Measurements from ENCODE around the gene TNFSF9. TPM values are rescaled to one million over a fixed set of nuclear protein-coding genes. Genes with fewer than 3 reads are reported as not detected.

Gene TNFSF9
- total RNA-seq, 2 donors from 2014 or later = 0.79 to 4.0 TPM

- H3K27ac ChIP-seq = no peak overlapping the region
- no peak for TF ChIP-seq CTCF (IDR thresholded peaks at IDR 0.05)
- H3K4me1 ChIP-seq = no peaks in the 10 kb centered on the region
- DNase-seq = no peak
- H3K36me3 ChIP-seq = no peaks in the 10 kb centered on the region
- no peaks in the 10 kb centered on the region for H3K9me3 ChIP-seq
- peaks cover 3% of the 10 kb centered on the region for H3K27me3 ChIP-seq
- no peak overlapping the region for H3K4me3 ChIP-seq
- intact Hi-C loops (cut with DNase I) = no loop called here
- H3K9ac ChIP-seq (ENCODE audit: low read depth in 2 of 2, low read length in 2 of 2) = no peak overlapping the region
Observed at GRCh38 chr19:6495947-6496346, 34.9 kb upstream of the TNFSF9 start.

GRCh38 chr19:6498294-6499036, 32.4 kb upstream of the TNFSF9 start:
- Histone ChIP-seq H3K4me3 (no peak overlapping the region), H3K36me3 (no peaks in the 10 kb centered on the region), H3K9ac (ENCODE audit: low read depth in 2 of 2, low read length in 2 of 2) (no peak overlapping the region), H3K27me3 (peaks cover 28% of the 10 kb centered on the region), H3K4me1 (peaks cover 6% of the 10 kb centered on the region), H3K27ac (no peak overlapping the region), H3K9me3 (no peaks in the 10 kb centered on the region)
- no peak for DNase-seq
- intact Hi-C loops (cut with DNase I) = no loop called here
- TF ChIP-seq CTCF (IDR thresholded peaks at IDR 0.05) = no peak

GRCh38 chr19:6499052-6499790, 31.6 kb upstream of the TNFSF9 start:
- Histone ChIP-seq H3K27ac (no peak overlapping the region), H3K36me3 (no peaks in the 10 kb centered on the region), H3K27me3 (peaks cover 28% of the 10 kb centered on the region), H3K4me3 (no peak overlapping the region), H3K9ac (ENCODE audit: low read depth in 2 of 2, low read length in 2 of 2) (no peak overlapping the region), H3K9me3 (no peaks in the 10 kb centered on the region), H3K4me1 (peaks cover 6% of the 10 kb centered on the region)
- no peak for DNase-seq
- TF ChIP-seq CTCF (IDR thresholded peaks at IDR 0.05) = no peak
- intact Hi-C loops (cut with DNase I) = no loop called here

- Histone ChIP-seq H3K4me3 (no peak overlapping the region), H3K9ac (ENCODE audit: low read depth in 2 of 2, low read length in 2 of 2) (no peak overlapping the region), H3K9me3 (no peaks in the 10 kb centered on the region), H3K27me3 (peaks cover 28% of the 10 kb centered on the region), H3K36me3 (no peaks in the 10 kb centered on the region), H3K27ac (no peak overlapping the region), H3K4me1 (peaks cover 6% of the 10 kb centered on the region)
- no peak for TF ChIP-seq CTCF (IDR thresholded peaks at IDR 0.05)
- DNase-seq = no peak
- intact Hi-C loops (cut with DNase I) = no loop called here
Observed at GRCh38 chr19:6500837-6501739, 29.7 kb upstream of the TNFSF9 start.

All from colonic mucosa (tissue), 4 donors.